SJCRH30 (cell line): ENCODE data around the gene CDC42BPA. TPM values are rescaled to one million over a fixed set of nuclear protein-coding genes. Genes with fewer than 3 reads are reported as not detected.
"Not testable (repeated sequence)": the region's sequence is repeated elsewhere in the genome, so short reads cannot be mapped to it uniquely, and the experiment has no call there.

Source experiments
- DNase-seq, 2 experiments: peaks; one replicate each; pipeline ENCODE4 v3.0.0-alpha.2; 2015 to 2020
- H3K27ac ChIP-seq: fragments of 250-450 bp; sonication (Bioruptor Pico); 2 replicates; pipeline ENCODE4 v1.5.1; 2020; ENCODE audit warnings: mild to moderate bottlenecking, moderate library complexity
- H3K27me3 ChIP-seq: fragments of 250-450 bp; sonication (Bioruptor Pico); 2 replicates; pipeline ENCODE4 v1.5.1; 2020; ENCODE audit warnings: mild to moderate bottlenecking, moderate library complexity
- H3K36me3 ChIP-seq: fragments of 250-450 bp; sonication (Bioruptor Pico); 2 replicates; pipeline ENCODE4 v1.5.1; 2020; ENCODE audit warnings: mild to moderate bottlenecking, moderate library complexity
- H3K4me1 ChIP-seq: fragments of 250-450 bp; sonication (Bioruptor Pico); 2 replicates; pipeline ENCODE4 v1.5.1; 2020; ENCODE audit warnings: mild to moderate bottlenecking, moderate library complexity
- H3K4me3 ChIP-seq: fragments of 250-450 bp; sonication (Bioruptor Pico); 2 replicates; pipeline ENCODE4 v1.5.1; 2020; ENCODE audit warnings: mild to moderate bottlenecking, moderate library complexity
- H3K9me3 ChIP-seq: fragments of 250-450 bp; sonication (Bioruptor Pico); replicated peaks from 2 replicates; pipeline ENCODE4 v1.5.1; 2020; ENCODE audit warnings: mild to moderate bottlenecking, moderate library complexity
- total RNA-seq: library from RNA; depleted of rRNA; stranded (reverse); fragments of >200 nt; shearing (Covaris generic); gene quantifications from 2 replicates; pipeline ENCODE4 v1.2.3, GENCODE V29; 2014

Gene CDC42BPA
- total RNA-seq, 1 experiment from 2014 or later, result 57.1 TPM

GRCh38 chr1:227240983-227241382 is 77.3 kb downstream of the CDC42BPA start:
- DNase-seq, result no peak

DNA sequence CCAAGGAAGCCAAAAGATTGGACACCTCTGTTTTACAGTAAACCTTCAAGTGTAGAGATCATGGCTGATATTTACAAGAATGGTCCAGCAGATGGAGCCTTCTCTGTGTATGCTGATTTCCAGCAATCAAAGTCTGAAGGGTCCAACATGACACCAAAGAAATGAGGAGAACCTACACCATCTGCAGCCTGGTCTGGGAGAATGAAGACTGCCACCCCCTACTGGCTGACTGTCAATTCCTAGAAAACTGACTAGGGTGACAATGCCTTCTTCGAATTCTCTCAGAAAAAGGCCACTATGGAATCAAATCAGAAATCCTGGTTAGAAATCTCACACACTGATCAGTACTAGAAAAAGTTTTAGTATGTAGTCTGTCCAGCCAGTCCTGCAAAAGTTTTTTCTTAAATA is 83.3 kb downstream of the CDC42BPA start:
- Histone ChIP-seq H3K4me1 (no peaks in the 10 kb centered on the region), H3K27me3 (no peaks in the 10 kb centered on the region), H3K36me3 (peaks cover 3% of the 10 kb centered on the region; the same call in 1 of the 2 replicates), H3K9me3 (no peaks in the 10 kb centered on the region), H3K27ac (no peak overlapping the region), H3K4me3 (no peak overlapping the region)
- peak; percentile 39 to 64 for DNase-seq

More at GRCh38 chr1:227240983-227241382, 77.3 kb downstream of the CDC42BPA start:
- Histone ChIP-seq H3K4me3 (no peak overlapping the region), H3K4me1 (no peaks in the 10 kb centered on the region), H3K27ac (no peak overlapping the region), H3K27me3 (no peaks in the 10 kb centered on the region), H3K36me3 (no peaks in the 10 kb centered on the region; the same call in 1 of the 2 replicates), H3K9me3 (no peaks in the 10 kb centered on the region)

DNA sequence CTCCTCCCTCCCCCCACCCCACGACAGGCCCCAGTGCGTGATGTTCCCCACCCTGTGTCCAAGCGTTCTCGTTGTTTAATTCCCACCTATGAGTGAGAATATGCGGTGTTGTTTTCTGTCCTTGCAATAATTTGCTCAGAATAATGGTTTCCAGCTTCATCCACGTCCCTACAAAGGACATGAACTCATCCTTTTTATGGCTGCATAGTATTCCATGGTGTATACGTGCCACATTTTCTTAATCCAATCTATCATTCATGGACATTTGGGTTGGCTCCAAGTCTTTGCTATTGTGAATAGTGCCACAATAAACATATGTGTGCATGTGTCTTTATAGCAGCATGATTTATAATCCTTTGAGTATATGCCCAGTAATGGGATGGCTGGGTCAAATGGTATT is 87.2 kb downstream of the CDC42BPA start:
- not testable (repeated sequence) for H3K4me1 ChIP-seq, H3K4me3 ChIP-seq, H3K36me3 ChIP-seq, H3K27me3 ChIP-seq, H3K9me3 ChIP-seq, DNase-seq, H3K27ac ChIP-seq

DNA sequence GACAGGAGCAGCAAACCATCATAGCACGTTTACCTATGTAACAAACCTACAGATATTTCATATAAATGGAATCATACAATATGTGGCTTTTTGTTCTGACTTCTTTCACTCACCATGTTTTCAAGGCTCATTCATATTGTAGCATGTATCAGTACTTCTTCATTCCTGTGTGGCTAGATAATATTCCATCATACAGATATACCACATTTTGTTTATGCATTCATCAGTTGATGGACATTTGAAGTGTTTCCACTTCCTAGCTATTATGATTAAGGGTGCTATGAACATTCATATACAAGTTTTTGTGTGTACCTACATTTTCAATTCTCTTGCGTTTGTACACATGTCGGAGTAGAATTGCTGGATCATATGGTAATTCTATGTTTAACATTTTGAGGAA is 90.1 kb downstream of the CDC42BPA start:
- Histone ChIP-seq H3K4me1 (no peaks in the 10 kb centered on the region), H3K27me3 (no peaks in the 10 kb centered on the region)

GRCh38 chr1:227227761-227228160 is 90.5 kb downstream of the CDC42BPA start:
- Histone ChIP-seq H3K9me3 (no peaks in the 10 kb centered on the region), H3K27me3 (no peaks in the 10 kb centered on the region), H3K36me3 (peaks cover 5% of the 10 kb centered on the region; the same call in 1 of the 2 replicates), H3K4me3 (no peak overlapping the region), H3K4me1 (no peaks in the 10 kb centered on the region), H3K27ac (no peak overlapping the region)
- DNase-seq, result no peak

More for the DNA sequence above, 90.1 kb downstream of the CDC42BPA start:
- no peak overlapping the region for H3K27ac ChIP-seq
- no peak overlapping the region for H3K4me3 ChIP-seq
- no peak for DNase-seq
- no peaks in the 10 kb centered on the region for H3K9me3 ChIP-seq
- peaks cover 7% of the 10 kb centered on the region; the same call in 1 of the 2 replicates for H3K36me3 ChIP-seq

DNA sequence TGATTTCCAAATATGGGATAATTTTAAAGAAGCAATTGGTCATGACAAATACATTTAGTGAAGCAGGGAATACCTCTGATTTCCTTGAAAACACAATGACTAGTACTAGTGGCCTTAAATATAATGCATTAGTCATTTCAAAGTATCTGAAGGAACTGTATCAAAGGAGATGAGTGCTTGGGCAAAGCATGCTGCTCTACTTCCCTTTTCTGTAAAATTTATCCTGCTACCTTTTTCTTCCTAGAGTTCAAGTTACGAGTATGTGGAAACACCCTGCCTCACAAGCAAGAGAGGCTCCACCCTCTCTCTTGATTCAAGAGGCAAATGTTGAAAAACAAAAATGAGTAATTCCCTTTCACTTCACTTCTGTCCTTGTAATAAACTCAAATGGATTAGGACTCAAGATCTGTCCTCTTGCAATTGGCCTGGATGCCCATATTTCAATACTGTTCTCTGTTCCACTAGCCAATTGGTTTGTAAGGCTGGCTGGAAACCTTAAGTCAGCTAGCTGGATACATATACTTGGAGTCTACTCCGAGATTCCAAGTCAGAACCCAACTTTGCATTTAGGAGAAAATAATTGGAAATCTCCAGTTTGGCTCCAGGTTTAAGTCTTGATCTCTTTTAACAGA is 92.5 kb downstream of the CDC42BPA start:
- DNase-seq, result no peak
- Histone ChIP-seq H3K27me3 (no peaks in the 10 kb centered on the region), H3K4me3 (no peak overlapping the region), H3K36me3 (0 out of 2 replicates have a peak, but pooled peaks cover 3% of the 10 kb centered on the region), H3K9me3 (no peaks in the 10 kb centered on the region), H3K27ac (no peak overlapping the region), H3K4me1 (no peaks in the 10 kb centered on the region)

DNA sequence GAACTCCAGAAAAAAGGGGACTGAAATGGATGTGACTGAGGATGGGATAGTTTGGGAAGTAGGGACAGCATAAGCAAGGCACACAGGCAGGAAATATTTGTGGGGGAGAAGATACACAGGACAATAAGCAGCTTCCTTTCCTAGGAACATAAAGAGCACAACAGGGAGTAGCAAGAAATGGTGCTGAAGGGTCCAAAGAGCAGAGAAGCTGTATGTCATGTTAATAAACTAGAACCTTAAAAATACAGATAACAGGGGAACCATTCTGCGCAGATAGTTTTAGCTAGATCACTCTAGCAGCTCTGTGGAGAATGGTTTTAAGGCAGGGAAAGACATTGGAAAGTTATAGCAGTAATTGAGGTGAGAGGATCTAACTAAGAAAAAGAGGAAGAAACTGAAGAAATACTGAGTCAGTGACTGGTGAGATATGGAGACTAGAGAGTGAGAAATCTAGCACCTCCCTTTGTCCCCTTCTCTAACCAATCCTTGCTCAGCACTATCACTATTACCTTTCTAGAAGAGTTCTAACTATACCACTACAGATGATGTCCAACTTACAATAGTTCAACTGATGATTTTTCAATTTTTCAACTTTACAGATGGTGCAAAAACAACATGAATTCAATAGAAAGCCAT is 95.0 kb downstream of the CDC42BPA start:
- Histone ChIP-seq H3K27me3 (no peaks in the 10 kb centered on the region), H3K9me3 (no peaks in the 10 kb centered on the region), H3K36me3 (0 out of 2 replicates have a peak, but pooled peaks cover 3% of the 10 kb centered on the region), H3K27ac (no peak overlapping the region), H3K4me3 (no peak overlapping the region), H3K4me1 (no peaks in the 10 kb centered on the region)
- DNase-seq, result no peak

DNA sequence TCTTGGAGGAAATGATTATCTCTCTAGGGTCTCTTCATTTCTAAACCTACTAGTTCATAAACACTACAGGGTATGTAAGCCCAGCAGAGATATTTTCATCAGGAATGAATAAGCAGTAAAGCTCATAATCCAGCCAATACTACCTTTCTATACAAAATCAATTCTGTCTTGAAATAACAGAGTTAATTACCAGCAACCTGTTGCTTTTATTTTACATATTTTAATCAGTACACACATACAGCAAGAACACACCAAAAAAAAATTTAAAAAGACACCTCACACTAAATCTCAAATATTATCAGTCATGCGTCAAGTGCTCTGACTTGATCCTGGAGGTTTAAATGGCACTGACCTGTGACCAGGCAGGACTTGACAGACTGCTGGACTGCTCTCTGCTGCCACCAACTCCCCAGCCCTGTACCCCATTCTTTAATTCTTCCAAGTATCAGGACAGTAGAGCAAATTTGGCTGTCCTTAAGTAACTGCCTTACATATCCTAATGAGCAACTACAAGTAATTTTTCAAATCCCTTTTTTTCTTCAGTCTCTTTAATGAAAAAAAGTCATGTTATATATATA is 98.5 kb downstream of the CDC42BPA start:
- DNase-seq, result no peak
- 0 out of 2 replicates have a peak, but pooled peaks cover 3% of the 10 kb centered on the region for H3K36me3 ChIP-seq

DNA sequence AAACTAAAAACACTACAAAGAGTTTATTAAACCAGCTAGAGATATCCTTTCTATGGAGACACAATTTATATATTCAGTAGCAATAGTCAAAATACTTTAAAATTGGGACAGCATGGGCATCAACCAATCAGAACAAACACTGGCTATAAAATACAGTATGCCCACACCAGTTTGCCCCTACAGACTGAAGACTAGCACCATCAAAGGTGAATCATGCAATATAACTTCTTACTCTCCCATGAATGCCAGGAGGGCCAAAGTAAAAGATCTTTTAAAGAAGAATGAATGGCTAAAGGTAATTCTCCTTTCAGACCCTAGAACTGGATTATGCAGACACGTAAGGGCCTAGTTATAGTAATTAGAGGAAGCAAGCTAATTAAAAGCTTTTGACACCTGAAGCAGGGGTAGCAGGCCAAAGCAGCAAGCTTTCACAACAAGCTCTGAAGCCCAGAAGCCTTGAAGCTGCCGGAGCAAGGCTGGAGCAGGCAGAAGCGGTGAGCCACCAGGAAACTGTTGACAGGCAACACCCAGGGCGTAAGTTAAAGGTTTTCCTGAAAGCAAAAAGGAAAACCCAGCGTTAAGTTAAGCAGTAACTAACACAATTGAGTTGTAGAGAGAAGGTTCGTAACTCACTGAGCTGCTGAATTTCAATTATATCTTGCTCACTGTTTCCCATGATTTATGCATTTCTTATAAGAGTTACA is 99.3 kb downstream of the CDC42BPA start:
- no peak for DNase-seq
- Histone ChIP-seq H3K27ac (no peak overlapping the region), H3K27me3 (no peaks in the 10 kb centered on the region), H3K4me3 (no peak overlapping the region), H3K36me3 (no peaks in the 10 kb centered on the region), H3K4me1 (no peaks in the 10 kb centered on the region), H3K9me3 (no peaks in the 10 kb centered on the region)

More for the DNA sequence above, 98.5 kb downstream of the CDC42BPA start:
- no peaks in the 10 kb centered on the region for H3K9me3 ChIP-seq
- no peak overlapping the region for H3K27ac ChIP-seq
- H3K4me3 ChIP-seq, result no peak overlapping the region
- no peaks in the 10 kb centered on the region for H3K27me3 ChIP-seq
- no peaks in the 10 kb centered on the region for H3K4me1 ChIP-seq

DNA sequence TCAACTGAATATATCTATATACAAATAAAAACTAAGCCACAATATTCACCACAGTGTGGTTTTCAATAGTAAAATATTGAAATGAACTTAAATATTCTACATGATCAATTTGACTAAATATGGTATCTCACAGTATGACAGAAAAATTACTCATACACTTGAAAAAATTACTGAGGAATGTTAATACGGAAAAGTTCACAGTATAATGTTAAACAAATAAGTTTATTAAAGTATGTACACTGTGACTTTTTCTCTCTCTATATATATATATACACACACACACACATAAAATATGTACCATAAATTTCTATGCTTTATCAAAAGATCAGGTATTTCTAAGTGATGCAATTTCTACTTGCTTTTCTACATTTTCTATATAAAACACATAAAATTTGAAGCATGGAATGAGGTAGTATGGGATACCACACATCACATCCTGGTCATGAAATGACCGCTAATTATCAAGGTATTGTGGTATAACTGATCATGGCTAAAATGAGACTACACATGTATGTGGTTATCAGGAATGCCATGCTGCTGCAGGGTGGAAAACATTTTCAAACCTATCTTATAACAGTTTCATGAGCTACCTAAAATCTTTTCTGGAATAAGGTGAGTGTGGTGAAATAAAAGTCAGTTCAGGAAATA is 102.3 kb downstream of the CDC42BPA start:
- peaks cover 17% of the 10 kb centered on the region for H3K36me3 ChIP-seq
- no peak overlapping the region for H3K4me3 ChIP-seq
- H3K27me3 ChIP-seq, result no peaks in the 10 kb centered on the region
- no peaks in the 10 kb centered on the region for H3K9me3 ChIP-seq
- peaks cover 14% of the 10 kb centered on the region for H3K4me1 ChIP-seq
- no peak for DNase-seq
- no peak overlapping the region for H3K27ac ChIP-seq

DNA sequence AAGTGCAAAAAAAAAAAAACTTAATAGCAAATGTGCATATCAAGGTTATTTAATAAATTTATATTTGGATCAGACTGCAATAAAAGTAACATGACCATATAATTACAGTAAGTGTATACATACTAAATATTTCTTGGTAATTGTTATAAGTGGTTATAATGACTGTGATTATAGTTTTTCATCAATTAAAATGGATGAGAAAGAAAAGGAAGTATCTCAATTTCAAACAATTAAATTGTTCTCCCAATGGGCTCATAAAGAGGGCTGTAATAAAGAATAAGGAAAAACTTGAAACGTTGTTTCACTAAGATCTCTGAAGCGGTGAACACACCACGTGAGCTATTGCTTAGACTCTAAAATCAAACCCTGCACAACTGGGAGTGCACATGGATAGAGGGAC is 104.1 kb downstream of the CDC42BPA start:
- H3K27me3 ChIP-seq, result no peaks in the 10 kb centered on the region
- no peak overlapping the region for H3K27ac ChIP-seq
- H3K9me3 ChIP-seq, result peaks cover 5% of the 10 kb centered on the region
- peaks cover 29% of the 10 kb centered on the region for H3K36me3 ChIP-seq
- no peak for DNase-seq
- peaks cover 14% of the 10 kb centered on the region for H3K4me1 ChIP-seq
- no peak overlapping the region for H3K4me3 ChIP-seq

DNA sequence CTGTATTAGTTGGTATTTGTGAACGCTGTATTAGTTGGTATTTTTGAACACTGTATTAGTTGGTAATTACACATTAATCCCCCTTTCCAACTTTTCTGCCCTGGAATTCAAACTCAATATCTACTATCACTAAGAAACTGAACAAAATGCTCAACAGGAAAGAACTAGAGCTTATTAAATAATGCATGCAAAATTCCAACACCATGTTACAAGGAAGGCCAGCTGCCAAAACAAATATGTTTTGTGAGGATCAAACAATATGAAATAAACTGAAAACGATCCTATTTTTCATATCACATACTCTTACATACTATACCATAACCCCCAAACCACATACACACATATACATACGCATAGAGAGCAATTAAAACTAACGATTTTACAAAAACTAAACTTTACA is 104.9 kb downstream of the CDC42BPA start:
- peaks cover 14% of the 10 kb centered on the region for H3K4me1 ChIP-seq
- H3K9me3 ChIP-seq, result peaks cover 5% of the 10 kb centered on the region
- H3K27ac ChIP-seq, result no peak overlapping the region
- H3K36me3 ChIP-seq, result peaks cover 29% of the 10 kb centered on the region
- H3K4me3 ChIP-seq, result no peak overlapping the region
- no peaks in the 10 kb centered on the region for H3K27me3 ChIP-seq
- DNase-seq, result no peak

DNA sequence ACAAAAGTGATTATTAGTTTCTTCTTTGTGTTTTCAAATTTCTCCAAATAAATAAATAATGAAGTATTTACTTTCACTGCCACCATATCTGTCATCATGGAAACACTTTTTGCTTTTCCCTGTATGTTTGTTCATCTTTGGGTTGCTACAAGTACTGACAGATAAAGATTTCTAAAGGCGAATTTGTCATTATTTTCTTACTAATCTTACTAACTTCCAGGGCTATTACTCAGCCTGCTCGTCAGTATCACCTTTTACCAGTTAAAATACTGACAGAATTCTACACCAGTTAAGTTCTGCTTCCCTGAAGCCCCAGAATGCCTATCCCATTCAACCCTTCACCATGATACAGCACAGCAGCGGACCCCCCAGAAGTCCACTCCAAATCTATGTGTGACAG is 106.1 kb downstream of the CDC42BPA start:
- Histone ChIP-seq H3K27me3 (no peaks in the 10 kb centered on the region), H3K27ac (no peak overlapping the region), H3K36me3 (peaks cover 29% of the 10 kb centered on the region), H3K4me3 (no peak overlapping the region), H3K4me1 (peaks cover 14% of the 10 kb centered on the region), H3K9me3 (peaks cover 5% of the 10 kb centered on the region)
- DNase-seq, result no peak

DNA sequence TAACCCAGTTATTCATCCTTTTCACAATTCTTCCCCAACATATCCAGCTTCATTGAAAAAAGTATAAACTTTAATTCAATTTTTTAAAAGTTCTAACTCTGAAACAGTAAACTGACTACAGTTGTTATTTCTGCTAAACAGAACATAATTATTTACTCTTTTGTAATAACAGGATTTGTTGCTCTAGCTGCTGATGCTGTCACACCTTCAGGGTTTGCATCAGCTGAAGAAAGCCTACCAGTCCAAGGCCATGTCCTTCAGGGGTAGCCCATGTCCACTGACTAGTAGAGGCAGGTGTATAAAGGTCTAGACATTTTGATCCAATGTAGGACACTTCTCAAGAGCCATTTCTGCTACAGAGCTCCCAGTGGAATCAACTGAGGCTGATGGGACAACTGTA is 107.7 kb downstream of the CDC42BPA start:
- peaks cover 5% of the 10 kb centered on the region for H3K9me3 ChIP-seq
- DNase-seq, result no peak
- peaks cover 14% of the 10 kb centered on the region for H3K4me1 ChIP-seq
- H3K36me3 ChIP-seq, result peaks cover 31% of the 10 kb centered on the region
- no peaks in the 10 kb centered on the region for H3K27me3 ChIP-seq
- H3K4me3 ChIP-seq, result no peak overlapping the region
- H3K27ac ChIP-seq, result no peak overlapping the region
